IMR-90 (cell line): ENCODE data around the gene IL18R1. TPM values are rescaled to one million over a fixed set of nuclear protein-coding genes. Genes with fewer than 3 reads are reported as not detected.

Experiments
- ATAC-seq: fragments of 200-7000 bp; cut with Tn5 transposase; 2 replicates; pipeline ENCODE4 v1.9.1; 2020; ENCODE audit warnings: low read depth, mild to moderate bottlenecking, moderate library complexity
- BruUV-seq: library from RNA; stranded (reverse); fragments of 400-500 nt; replicated peaks from 2 replicates; lab custom pipeline; 2021; lab: Mats Ljungman, UMichigan
- CTCF ChIA-PET: fragments of 300-600 bp; formaldehyde crosslinking; extraction: SDS; loops from one replicate; lab custom pipeline; 2021; ENCODE audit warnings: antibody characterized with exemption; lab: Yijun Ruan, JAX
- POLR2A ChIA-PET: fragments of 300-600 bp; sonication (Branson Sonifier 250); formaldehyde crosslinking; loops from one replicate; lab custom pipeline; 2022; ENCODE audit warnings: antibody characterized with exemption; ENCODE audit not compliant: unreplicated experiment; lab: Charles Lee
- DNase-seq: peaks from one replicate; pipeline ENCODE4 v3.0.0; 2013
- H2AFZ ChIP-seq: replicated peaks from 2 replicates; pipeline ENCODE3; 2013; ENCODE audit warnings: low read length, mild to moderate bottlenecking; ENCODE audit not compliant: poor library complexity
- H2AK5ac ChIP-seq: 2 replicates; pipeline ENCODE4 v1.6.1; 2013; ENCODE audit warnings: low read depth, low read length, inconsistent platforms
- H2AK9ac ChIP-seq: replicated peaks from 2 replicates; pipeline ENCODE3; 2013; ENCODE audit warnings: mild to moderate bottlenecking, low read depth, low read length, moderate library complexity; ENCODE audit not compliant: poor library complexity
- H2BK120ac ChIP-seq: 2 replicates; pipeline ENCODE4 v1.6.1; 2013; ENCODE audit warnings: low read depth, low read length, inconsistent platforms
- H2BK15ac ChIP-seq: 3 replicates; pipeline ENCODE4 v1.6.1; 2013; ENCODE audit warnings: low read depth, low read length, inconsistent platforms
- H2BK20ac ChIP-seq: 2 replicates; pipeline ENCODE4 v1.6.1; 2013; ENCODE audit warnings: low read depth, mild to moderate bottlenecking, inconsistent platforms, low read length, moderate library complexity
- H2BK5ac ChIP-seq: 2 replicates; pipeline ENCODE4 v1.6.1; 2013; ENCODE audit warnings: mild to moderate bottlenecking, low read depth, low read length, inconsistent platforms; ENCODE audit not compliant: poor library complexity, severe bottlenecking
- H3K14ac ChIP-seq: replicated peaks from 2 replicates; pipeline ENCODE4 v1.6.1; 2013; ENCODE audit warnings: low read depth, low read length, inconsistent platforms
- H3K18ac ChIP-seq: 2 replicates; pipeline ENCODE4 v1.6.1; 2013; ENCODE audit warnings: low read depth, low read length, control low read depth
- H3K23ac ChIP-seq: 2 replicates; pipeline ENCODE4 v1.6.1; 2013; ENCODE audit warnings: low read depth, low read length, inconsistent platforms
- H3K27ac ChIP-seq: 2 replicates; pipeline ENCODE4 v1.5.1; 2013; ENCODE audit warnings: mild to moderate bottlenecking, control low read depth, low read length; ENCODE audit not compliant: insufficient read depth
- H3K27me3 ChIP-seq: 2 replicates; pipeline ENCODE4 v1.6.1; 2013; ENCODE audit warnings: low read length; ENCODE audit not compliant: control insufficient read depth, insufficient read depth
- H3K36me3 ChIP-seq: 2 replicates; pipeline ENCODE4 v1.6.1; 2013; ENCODE audit warnings: low read length, mixed read lengths; ENCODE audit not compliant: control insufficient read depth, insufficient read depth
- H3K4ac ChIP-seq: 2 replicates; pipeline ENCODE4 v1.6.1; 2013; ENCODE audit warnings: low read depth, low read length, inconsistent platforms
- H3K4me1 ChIP-seq: 2 replicates; pipeline ENCODE4 v1.6.1; 2013; ENCODE audit warnings: low read length, mixed read lengths; ENCODE audit not compliant: control insufficient read depth, insufficient read depth
- H3K4me2 ChIP-seq: 2 replicates; pipeline ENCODE4 v1.6.1; 2013; ENCODE audit warnings: low read depth, mild to moderate bottlenecking, control low read depth, low read length, moderate library complexity
- H3K4me3 ChIP-seq: 2 replicates; pipeline ENCODE4 v1.5.1; 2013; ENCODE audit warnings: low read depth, mild to moderate bottlenecking, control low read depth, low read length, moderate library complexity; ENCODE audit not compliant: insufficient read depth
- H3K56ac ChIP-seq: 2 replicates; pipeline ENCODE4 v1.6.1; 2013; ENCODE audit warnings: low read length, inconsistent platforms; ENCODE audit not compliant: insufficient read depth; ENCODE audit errors: extremely low read depth
- H3K79me1 ChIP-seq, 2 experiments: 2 replicates each; pipeline ENCODE4 v1.6.1; 2013; ENCODE audit warnings: low read length in 2 of 2, inconsistent platforms in 1 of 2, low read depth in 1 of 2
- H3K9ac ChIP-seq: 2 replicates; pipeline ENCODE4 v1.6.1; 2013; ENCODE audit warnings: low read depth, low read length, control low read depth
- H3K9me1 ChIP-seq: 2 replicates; pipeline ENCODE4 v1.6.1; 2013; ENCODE audit warnings: low read length, inconsistent platforms; ENCODE audit not compliant: insufficient read depth
- H3K9me3 ChIP-seq: 2 replicates; pipeline ENCODE4 v1.6.1; 2013; ENCODE audit warnings: low read length; ENCODE audit not compliant: control insufficient read depth, insufficient read depth
- H4K20me1 ChIP-seq: 2 replicates; pipeline ENCODE4 v1.6.1; 2013; ENCODE audit warnings: low read length, inconsistent platforms; ENCODE audit not compliant: insufficient read depth
- H4K5ac ChIP-seq: 2 replicates; pipeline ENCODE4 v1.6.1; 2013; ENCODE audit warnings: mild to moderate bottlenecking, low read depth, low read length, control low read depth
- H4K8ac ChIP-seq, 2 experiments: 2 replicates each; pipeline ENCODE4 v1.6.1; 2013; ENCODE audit warnings: low read depth in 2 of 2, low read length in 2 of 2, control low read depth in 1 of 2, inconsistent platforms in 1 of 2
- H4K91ac ChIP-seq: 2 replicates; pipeline ENCODE4 v1.6.1; 2013; ENCODE audit warnings: low read depth, low read length, inconsistent platforms; ENCODE audit not compliant: insufficient read depth
- ELK1 ChIP-seq: fragments of 150-350 bp; IDR thresholded peaks from 2 replicates; pipeline ENCODE4 v1.6.1; 2016; ENCODE audit warnings: low read depth, mild to moderate bottlenecking, low read length, moderate library complexity, borderline replicate concordance
- FOS ChIP-seq: fragments of 150-350 bp; IDR thresholded peaks from 2 replicates; pipeline ENCODE4 v1.6.1; 2016; ENCODE audit warnings: low read depth, low read length
- MAZ ChIP-seq: IDR thresholded peaks from 2 replicates; pipeline ENCODE4 v1.6.1; 2012; ENCODE audit warnings: low read depth, mild to moderate bottlenecking, low read length, improper control_type of control experiment, moderate library complexity, borderline replicate concordance
- NFE2L2 ChIP-seq: fragments of 150-350 bp; IDR thresholded peaks from 2 replicates; pipeline ENCODE4 v1.6.1; 2016; ENCODE audit warnings: low read depth, mild to moderate bottlenecking, low read length
- RAD21 ChIP-seq: IDR thresholded peaks from 2 replicates; pipeline ENCODE4 v1.6.1; 2012; ENCODE audit warnings: low read length, improper control_type of control experiment
- WGBS, 2 experiments: methylation state at CpG; one replicate each; pipeline versions ENCODE4 v1.1.5 to v1.1.7; 2013; ENCODE audit warnings: missing lambda C conversion rate in 2 of 2; ENCODE audit not compliant: insufficient read length in 1 of 2; ENCODE audit errors: extremely low coverage in 2 of 2; 5-methylcytosine and 5-hydroxymethylcytosine counted together
- dilution Hi-C: fragments of 300-500 bp; cut with HindIII; formaldehyde crosslinking; loops from one replicate; pipeline ENCODE4 v1.14.3; 2018; ENCODE audit warnings: low sequenced_read_pairs; ENCODE audit not compliant: unreplicated experiment
- in situ Hi-C: fragments of 300-500 bp; cut with MboI; formaldehyde crosslinking; loops from 3 replicates; pipeline ENCODE4 v1.14.3; 2019; ENCODE audit warnings: low sequenced_read_pairs, inconsistent platforms, mixed read lengths
- intact Hi-C: fragments of 100-400 bp; cut with micrococcal nuclease; formaldehyde crosslinking; loops from 2 replicates; pipeline ENCODE4 v1.10.0; 2022
- polyA plus RNA-seq, 3 experiments: library from polyadenylated mRNA; depleted of rRNA; stranded (reverse); fragments of >200 nt; gene quantifications; 2 replicates each; pipeline ENCODE4 v1.2.3, GENCODE V29; 2012; ENCODE audit warnings: low replicate concordance in 1 of 3
- total RNA-seq: library from RNA; depleted of rRNA; stranded (reverse); fragments of >200 nt; gene quantifications from 2 replicates; pipeline ENCODE4 v1.2.3, GENCODE V29; 2012

IL18R1 gene
- total and polyA plus RNA-seq, 2 of the 4 experiments (the other 2 are of a cell fraction): 0.18 to 0.24 TPM

GRCh38 chr2:102368461-102369109, 13.0 kb downstream of the IL18R1 start:
- H4K8ac ChIP-seq: no peak overlapping the region
- in situ Hi-C loops (no loop called here), intact Hi-C loops (no loop called here), dilution Hi-C loops (no loop called here)
- H3K4me3 ChIP-seq: no peak overlapping the region
- no peak overlapping the region for H2AFZ ChIP-seq
- ATAC-seq (no peak), DNase-seq (no peak)
- no peak for TF ChIP-seq FOS
- TF ChIP-seq MAZ: no peak
- no peak for TF ChIP-seq ELK1
- no peak for TF ChIP-seq RAD21
- TF ChIP-seq NFE2L2: no peak
- H4K91ac ChIP-seq: no peak overlapping the region
- no peaks in the 10 kb centered on the region for H4K20me1 ChIP-seq
- peaks cover 5% of the 10 kb centered on the region; the same call in 1 of the 2 replicates for H3K9me3 ChIP-seq
- H3K4ac ChIP-seq: no peak overlapping the region
- no peaks in the 10 kb centered on the region for H3K36me3 ChIP-seq
- H3K4me2 ChIP-seq: no peak overlapping the region
- no peaks in the 10 kb centered on the region for H3K9me1 ChIP-seq
- no peaks in the 10 kb centered on the region for H3K79me1 ChIP-seq
- POLR2A ChIA-PET: no interaction called here
- no peak overlapping the region for H3K56ac ChIP-seq
- H3K23ac ChIP-seq: no peak overlapping the region
- H4K5ac ChIP-seq: no peak overlapping the region
- H2BK5ac ChIP-seq: no peak overlapping the region
- H2BK20ac ChIP-seq: no peak overlapping the region
- no peak overlapping the region for H3K18ac ChIP-seq
- no peak overlapping the region for H3K27ac ChIP-seq
- no peak overlapping the region for H3K9ac ChIP-seq
- no peaks in the 10 kb centered on the region for H3K4me1 ChIP-seq
- H2BK15ac ChIP-seq: no peak overlapping the region
- no peak overlapping the region for H2BK120ac ChIP-seq
- CTCF ChIA-PET: interaction anchor here (1.5 kb wide), 1 partner anchor 13 kb away, joined by 5 read pairs; the partner anchor contains the start of gene IL18R1
- no peak overlapping the region for H2AK5ac ChIP-seq
- BruUV-seq: no TSS peak
- no peak overlapping the region for H3K14ac ChIP-seq
- H2AK9ac ChIP-seq: no peak overlapping the region
- no CpG with 5 or more reads among the region's 5 CpGs for WGBS, 2 experiments
- no peaks in the 10 kb centered on the region for H3K27me3 ChIP-seq
